Hematopoietic multipotent progenitor cell treated with erythropoietin and hydrocortisone succinate and interleukin-3 and kit ligand, for 6 days (in vitro differentiated cells): ENCODE results near the gene TXNL4A.

Source experiments
- DNase-seq: peaks from one replicate; pipeline ENCODE4 v3.0.0-alpha.2; 2015

TXNL4A gene

DNA sequence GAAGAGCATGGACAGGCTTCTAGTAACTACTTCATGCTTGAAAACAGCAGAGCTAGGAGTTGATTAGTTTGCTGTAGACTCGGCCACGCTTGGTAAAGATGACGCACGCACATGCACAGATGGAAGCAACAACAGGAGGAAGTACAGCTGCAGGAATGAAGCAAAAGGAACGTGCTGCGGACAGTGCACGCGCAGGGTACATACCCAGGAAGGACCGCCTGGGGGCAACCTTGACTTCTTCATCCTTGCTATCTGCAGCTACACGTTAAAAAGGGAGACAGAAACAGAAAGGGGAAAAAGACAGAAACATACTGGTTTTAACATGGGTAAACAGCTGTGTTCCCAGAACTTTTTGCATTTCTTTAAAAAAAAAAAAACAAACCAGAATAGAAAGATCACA, 54.6 kb downstream of the TXNL4A start:
- no peak for DNase-seq

DNA sequence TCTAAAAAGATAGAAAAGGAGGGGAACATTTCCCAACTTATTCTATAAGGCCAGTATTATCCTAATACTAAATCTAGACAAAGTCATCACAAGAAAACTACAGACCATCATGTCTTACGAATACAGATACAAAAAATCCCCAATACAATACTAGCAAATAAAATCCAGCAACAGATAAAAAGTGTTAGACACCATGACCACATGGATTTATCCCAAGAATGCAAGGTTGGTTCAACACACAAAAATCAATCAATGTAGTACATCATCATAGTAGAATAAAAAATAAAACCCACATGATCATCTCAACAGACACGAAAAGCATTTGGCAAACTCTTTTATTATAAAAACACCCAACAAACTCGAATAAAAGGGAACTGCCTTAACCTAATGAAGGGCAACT, 55.5 kb downstream of the TXNL4A start:
- no peak for DNase-seq

DNA sequence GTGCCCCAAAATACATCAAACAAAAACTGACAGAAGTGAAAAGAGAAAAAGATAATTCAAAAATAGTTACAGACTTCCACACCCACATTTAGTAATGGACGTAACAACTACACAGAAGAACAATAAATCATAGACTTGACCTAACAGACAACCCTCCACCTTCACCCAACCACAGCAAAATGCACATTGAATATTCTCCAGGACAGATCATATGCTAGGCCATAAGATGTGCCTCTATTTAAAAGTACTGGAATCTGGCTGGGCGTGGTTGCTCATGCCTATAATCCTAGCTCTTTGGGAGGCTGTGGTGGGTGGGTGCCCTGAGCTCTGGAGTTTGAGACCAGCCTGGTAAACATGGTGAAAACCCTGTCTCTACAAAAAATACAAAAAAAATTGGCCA, 56.9 kb downstream of the TXNL4A start:
- no peak for DNase-seq

DNA sequence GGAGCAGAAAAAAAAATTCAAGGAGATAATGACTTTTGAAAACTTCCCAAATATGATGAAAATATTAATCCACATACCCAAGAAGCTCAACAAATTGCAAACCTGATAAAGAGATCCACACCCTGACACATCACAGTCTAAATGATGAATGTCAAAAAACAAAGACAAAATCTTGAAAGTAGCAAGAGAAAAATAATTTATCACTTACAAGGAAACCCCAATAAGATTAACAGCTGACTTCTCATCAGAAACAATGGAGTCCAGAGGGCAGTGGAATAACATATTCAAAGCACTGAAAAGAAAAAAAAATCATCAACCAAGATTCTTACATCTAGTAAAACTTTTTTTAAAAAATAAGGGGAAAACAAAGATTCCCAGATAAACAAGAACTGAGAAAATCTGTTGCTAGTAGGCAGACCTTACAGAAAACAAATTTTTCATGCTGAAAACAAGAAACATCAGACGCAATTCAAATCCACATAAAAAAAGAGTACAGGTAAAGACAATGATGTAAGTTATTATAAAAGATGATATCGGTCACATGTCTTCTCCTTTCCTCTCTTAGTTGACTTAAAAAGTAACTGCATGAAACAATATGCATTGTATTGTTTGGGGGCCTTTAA, 58.2 kb downstream of the TXNL4A start:
- peak; percentile 59 for DNase-seq

DNA sequence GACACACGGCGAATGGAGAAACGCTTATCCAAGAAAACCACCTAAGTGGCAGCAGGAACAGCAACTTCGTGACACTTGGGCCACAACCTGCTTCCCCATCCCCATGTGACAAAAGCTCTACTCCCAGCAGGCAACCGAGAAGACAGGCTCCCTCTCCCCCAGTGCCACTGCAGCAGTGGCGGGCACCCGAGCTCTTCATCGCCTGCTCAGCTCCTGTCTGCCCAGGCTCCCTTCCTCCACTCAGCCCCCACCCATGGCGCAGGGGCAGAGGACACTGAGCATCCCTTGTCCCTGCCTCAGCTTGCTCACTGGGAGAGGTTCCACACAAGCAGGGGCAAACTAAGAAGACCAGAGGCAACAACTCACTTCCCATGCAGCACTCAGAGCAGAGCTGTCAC, 59.8 kb downstream of the TXNL4A start:
- no peak for DNase-seq

DNA sequence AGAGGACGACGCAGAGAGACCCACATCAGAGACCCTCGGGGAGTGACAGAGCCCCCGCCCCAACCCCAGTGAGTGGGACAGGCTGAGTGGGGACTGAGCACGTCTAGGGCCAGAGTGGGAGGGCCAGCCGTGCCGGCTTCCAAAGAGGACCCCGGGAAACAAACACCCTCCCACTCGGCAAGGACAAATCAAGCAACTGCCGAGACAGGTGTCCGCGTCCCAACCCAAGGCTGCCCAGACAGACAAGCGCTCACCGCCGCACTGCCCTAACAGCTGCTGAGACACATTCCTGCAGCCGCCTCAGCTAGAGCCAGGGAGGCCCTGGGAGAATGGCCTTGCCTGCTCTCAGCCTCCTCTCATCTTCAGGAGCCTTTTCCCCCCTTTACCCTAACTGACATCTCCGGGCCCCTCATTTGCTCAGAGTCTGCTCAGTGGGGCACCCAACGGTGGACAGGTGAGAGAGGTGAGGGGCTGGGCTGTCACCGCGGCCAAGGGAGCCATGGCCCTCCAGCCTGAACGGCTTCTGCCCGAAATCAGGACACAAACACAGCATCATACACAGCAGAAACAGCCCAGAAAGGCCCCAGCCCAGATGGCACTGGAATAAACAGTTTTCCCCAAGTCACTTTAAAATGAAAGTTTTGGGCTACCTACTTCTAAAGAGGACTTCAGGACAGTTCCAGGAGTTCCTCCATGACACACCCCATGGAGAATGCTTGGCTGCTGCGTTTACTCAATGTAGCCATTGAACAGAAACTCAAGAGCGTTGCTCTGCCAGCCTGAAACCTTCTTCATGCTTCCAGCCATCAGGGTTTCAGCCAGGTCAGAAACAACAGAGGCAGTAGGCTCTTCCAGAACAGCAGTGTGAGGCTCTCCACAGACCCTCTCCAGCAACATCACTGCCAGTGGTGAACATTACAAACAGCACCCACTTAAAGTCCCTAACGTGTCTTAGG, 60.5 kb downstream of the TXNL4A start:
- DNase-seq, result no peak

DNA sequence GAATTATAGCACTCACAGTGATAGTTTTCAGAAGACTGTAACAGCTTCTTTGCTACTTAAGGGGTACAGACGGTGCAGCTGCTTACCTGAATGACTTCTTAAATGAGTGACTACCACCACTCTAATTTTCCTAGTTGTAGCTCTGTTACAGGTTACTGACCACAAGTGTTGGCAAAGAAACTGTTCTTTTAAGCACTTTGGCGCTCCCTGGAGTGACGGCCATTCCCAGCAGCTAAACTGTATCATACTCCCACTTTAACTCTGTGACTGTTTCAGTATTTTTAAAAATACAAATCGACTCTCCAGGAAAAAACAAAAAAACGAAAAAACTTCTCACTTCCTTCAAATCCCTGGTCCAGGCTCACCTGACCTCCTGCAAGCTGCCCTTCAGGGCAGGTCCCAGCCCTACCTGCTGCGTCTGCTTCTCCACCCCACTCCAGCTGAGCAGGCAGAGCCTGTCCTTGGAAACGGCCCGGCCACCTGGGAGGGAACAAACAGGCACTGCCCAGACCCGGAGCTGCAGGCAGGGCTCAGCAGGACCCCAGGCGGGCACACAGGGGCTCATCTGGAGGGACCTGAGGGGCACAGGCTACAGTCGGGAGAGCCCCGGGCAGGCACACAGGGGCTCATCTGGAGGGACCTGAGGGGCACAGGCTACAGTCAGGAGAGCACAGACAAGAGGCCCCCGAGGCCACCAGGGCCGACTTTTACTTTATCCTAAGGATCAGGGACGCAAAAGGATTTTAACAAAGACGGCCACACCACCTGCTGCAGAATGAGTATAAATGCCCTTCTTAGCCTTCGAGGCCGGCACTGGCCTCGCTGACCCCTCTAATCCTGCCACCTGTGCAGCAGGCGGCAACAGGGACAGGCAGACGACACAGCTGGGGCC, 61.4 kb downstream of the TXNL4A start:
- no peak for DNase-seq

DNA sequence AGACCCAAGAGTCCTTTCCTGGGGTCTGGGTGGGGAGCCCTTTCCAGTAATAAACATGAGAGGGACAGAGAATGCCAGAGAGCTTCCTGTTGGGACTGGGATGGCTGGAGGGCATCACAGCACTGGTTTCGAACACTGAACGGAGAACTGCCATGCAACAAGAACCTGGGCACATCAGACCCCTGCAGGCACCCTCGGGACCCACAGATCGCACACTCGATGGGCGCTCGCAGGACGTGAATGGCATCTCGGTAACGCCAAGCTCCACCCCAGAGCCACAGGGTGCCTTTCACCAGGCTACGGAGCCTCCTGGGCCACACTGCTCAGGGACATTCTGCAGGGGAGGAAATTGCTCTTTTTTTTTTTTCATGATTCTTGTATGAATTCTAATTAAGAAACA, 62.1 kb downstream of the TXNL4A start:
- no peak for DNase-seq

DNA sequence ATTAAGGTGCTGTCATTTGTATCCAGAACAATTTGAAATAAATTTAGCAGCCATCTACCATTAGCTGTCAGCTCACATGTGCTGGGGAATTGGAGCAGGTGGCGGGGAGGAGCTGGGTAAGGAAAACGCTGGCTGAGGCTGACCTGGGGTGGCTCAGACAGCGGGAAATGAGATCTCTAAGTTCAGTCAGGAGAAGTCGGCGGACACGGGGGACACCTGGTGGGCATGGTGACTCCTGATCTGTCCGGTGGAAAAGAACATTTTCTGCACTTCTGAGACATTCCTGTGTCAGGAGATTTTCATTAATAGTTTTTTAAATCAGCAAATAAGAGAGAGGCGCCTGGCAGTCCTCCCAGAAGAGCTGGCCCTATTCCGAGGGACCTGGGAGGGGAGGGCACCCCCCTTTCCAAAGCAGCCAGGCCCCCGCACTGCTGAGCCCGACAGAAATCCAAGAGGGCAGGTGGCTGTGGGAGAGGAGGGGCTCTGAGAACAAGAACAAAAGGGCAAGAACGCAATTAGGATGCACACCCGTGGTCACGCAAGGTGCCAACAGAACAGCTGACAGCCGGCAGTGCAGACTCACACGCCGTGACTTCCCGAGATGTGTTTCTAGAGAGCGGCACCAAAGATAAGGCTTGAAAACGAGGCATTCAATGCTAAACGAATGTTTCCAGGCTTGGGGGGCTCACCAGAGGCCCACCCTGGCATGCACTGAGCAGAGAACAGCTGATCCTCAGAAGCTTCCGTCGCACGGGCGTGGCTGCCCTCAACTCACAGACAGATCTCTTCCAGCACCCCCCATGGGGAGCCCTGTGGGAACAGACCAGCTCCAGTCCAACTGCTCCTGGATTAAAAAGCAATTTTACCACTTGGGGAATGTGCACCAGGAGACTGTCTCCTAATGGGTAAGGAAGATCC, 63.3 kb downstream of the TXNL4A start:
- no peak for DNase-seq

DNA sequence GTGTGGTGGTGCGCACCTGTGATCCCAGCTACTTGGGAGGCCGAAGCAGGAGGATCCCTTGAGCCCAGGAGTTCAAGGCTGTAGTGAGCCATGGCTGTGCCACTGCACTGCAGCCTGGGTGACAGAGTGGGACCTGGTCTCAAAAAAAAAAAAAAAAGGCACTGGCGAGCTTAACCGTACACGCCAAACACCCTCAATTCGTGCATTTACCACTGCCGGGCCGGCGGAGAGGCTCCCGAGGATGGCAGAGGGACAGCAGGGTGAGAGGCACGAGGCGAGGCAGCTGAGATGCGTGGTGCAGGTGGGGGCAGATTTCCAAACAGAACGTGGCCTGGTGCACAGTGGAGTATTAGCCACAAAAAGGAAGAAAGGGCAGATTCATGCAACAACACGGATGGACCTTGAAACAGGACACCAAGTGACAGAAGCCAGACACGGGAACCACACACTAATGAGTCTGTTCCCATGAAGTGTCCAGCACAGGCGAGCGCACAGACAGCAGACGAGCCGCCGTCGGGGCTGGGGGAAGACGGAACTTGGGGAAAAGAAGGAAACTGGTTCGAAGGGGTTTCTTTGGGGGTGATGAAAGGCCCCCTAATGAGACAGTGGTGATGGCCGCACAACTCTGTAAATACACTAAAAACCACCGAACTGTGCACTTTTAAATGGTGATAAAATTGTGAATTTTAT, 64.3 kb downstream of the TXNL4A start:
- no peak for DNase-seq

DNA sequence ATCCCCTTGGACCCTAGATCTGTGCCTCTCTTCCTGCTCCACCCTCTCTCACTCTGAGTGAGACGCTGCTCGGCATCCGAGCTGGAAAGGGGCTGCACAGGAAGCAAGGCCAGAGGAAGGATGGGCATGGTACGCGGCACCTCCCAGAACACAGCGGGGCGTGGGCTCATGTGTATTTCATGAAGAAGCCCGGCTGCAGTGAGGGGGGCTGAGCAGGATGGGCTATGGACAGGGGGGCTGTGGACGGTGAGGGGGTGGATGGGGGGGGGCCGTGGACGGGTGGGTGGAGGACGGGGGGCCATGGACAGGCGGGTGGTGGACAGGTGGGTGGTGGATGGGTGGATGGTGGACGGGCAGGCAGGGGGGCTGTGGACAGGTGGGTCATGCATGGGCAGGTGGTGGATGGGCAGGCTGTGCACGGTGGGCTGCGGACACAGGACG, 65.4 kb downstream of the TXNL4A start:
- DNase-seq, result no peak

DNA sequence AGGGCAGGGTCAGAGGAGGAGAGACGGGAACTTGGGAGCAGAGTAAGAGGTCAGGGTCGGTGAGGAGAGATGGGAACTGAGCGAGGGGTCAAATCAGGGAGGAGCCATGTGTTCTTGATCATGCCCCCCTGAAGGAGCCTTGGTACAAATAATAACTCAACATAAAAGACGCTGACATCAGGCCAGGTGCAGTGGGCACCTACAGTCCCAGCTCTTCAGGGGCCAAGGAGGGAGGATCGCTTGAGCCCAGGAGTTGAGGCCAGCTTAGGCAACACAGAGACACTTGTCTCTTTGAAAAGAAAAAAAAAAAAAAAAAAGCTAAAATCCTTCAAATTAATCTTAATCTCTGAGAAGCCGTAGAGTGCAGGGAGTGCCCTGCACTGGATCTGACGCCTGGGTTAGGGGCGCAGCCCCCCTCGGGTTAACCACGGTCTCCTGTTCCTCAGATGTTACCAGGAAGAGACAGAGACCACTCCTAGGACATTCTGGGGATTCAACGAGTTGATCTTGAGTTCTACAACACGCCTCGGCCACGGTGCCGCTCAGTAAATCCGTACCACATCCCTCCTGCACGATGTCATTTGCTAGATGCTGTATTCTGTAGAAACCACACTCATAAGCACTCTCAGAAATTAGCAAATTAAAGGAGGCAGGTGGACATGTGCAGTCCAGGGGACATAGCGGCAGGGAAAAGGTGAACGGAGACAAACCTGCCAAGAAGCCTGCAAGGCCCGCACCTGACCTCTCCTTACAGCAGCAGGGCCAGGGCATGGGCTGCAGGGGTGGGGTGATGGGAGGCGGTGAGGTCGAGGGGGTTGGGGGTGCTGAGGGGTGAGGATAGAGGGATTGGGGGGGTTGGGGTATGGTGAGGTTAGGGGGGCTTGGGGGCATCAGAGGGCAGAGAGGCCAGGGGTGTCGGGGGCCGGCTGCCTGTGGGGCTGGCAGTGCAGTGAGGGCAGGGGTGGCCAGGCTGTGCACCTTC, 66.1 kb downstream of the TXNL4A start:
- no peak for DNase-seq
